Stomach (tissue), 9 donors: ENCODE data around the gene RNF19B. TPM values are rescaled to one million over a fixed set of nuclear protein-coding genes. Genes with fewer than 3 reads are reported as not detected.

Source experiments
- DNase-seq, 2 donors: peaks; one replicate each; pipeline versions ENCODE4 v3.0.0 to v3.0.0-alpha.2; 2013 to 2019
- H3K27ac ChIP-seq, 5 donors: fragments of 200-600 bp in 4 of 5; sonication (generic) in 4 of 5; one replicate each; pipeline ENCODE4 v1.5.1; 2013 to 2019; ENCODE audit warnings: mild to moderate bottlenecking in 1 of 5, moderate library complexity in 1 of 5
- H3K27me3 ChIP-seq, 3 donors: fragments of 200-600 bp; sonication (generic); one replicate each; pipeline ENCODE4 v1.5.1; 2017 to 2019; ENCODE audit warnings: mixed run types in 1 of 3
- H3K36me3 ChIP-seq, 4 donors: fragments of 200-600 bp; sonication (generic); 1 replicate in 3 of 4; 2 replicates in 1 of 4; pipeline ENCODE4 v1.5.1; 2016 to 2019
- H3K4me1 ChIP-seq, 4 donors: fragments of 200-600 bp; sonication (generic); one replicate each; pipeline ENCODE4 v1.5.1; 2016 to 2019
- H3K4me3 ChIP-seq, 4 donors: fragments of 200-600 bp; sonication (generic) in 3 of 4; one replicate each; pipeline ENCODE4 v1.5.1; 2016 to 2019; ENCODE audit warnings: mild to moderate bottlenecking in 1 of 4
- H3K9me3 ChIP-seq, 4 donors: fragments of 200-600 bp; sonication (generic); one replicate each; pipeline ENCODE4 v1.5.1; 2016 to 2019
- EP300 ChIP-seq: sonication (generic); formaldehyde crosslinking; IDR thresholded peaks from one replicate; pipeline ENCODE4 v1.6.1; 2017; ENCODE audit warnings: antibody characterized with exemption
- POLR2A ChIP-seq, 4 donors: fragments of 450-650 bp; IDR thresholded peaks; one replicate each; pipeline ENCODE4 v1.6.1; 2016; ENCODE audit warnings: antibody characterized with exemption in 4 of 4, control low read depth in 2 of 4, mild to moderate bottlenecking in 1 of 4, moderate library complexity in 1 of 4
- POLR2AphosphoS5 ChIP-seq, 3 donors: sonication (generic); formaldehyde crosslinking; IDR thresholded peaks; one replicate each; pipeline ENCODE4 v1.6.1; 2016; ENCODE audit warnings: antibody characterized with exemption in 3 of 3
- WGBS, 5 donors: extraction: QIAGEN DNeasy Blood & Tissue Kit in 3 of 5; methylation state at CpG; one replicate each; pipeline versions ENCODE4 v1.1.5 to v1.1.7; 2013 to 2018; 5-methylcytosine and 5-hydroxymethylcytosine counted together
- intact Hi-C: fragments of 100-400 bp; cut with DNase I; formaldehyde crosslinking; loops from one replicate; pipeline ENCODE4 v1.15.1; 2023; ENCODE audit warnings: low total_unique reads
- polyA plus RNA-seq, 3 donors: library from polyadenylated mRNA; stranded (reverse); fragments of 200-250 nt; gene quantifications; one replicate each; pipeline ENCODE4 v1.2.3, GENCODE V29; 2013
- total RNA-seq, 5 donors: library from RNA; depleted of rRNA; stranded (reverse); fragments of >200 nt; gene quantifications; one replicate each; pipeline versions ENCODE4 v1.1.0 to v1.2.3, GENCODE V29; 2014 to 2016
- TF ChIP-seq, protein P1 (sequence below), 7 experiments: fragments of 450-650 bp in 4 of 7; fragments of 200-600 bp in 3 of 7; sonication (generic) in 3 of 7; IDR thresholded peaks; one replicate each; pipeline ENCODE4 v1.5.1; 2016 to 2019; ENCODE audit warnings: antibody characterized with exemption in 7 of 7, control low read depth in 2 of 7, mild to moderate bottlenecking in 1 of 7
- donor health status: healthy with polysubstance abuse.
- donor health status: Bipolar disorder and iron deficiency.
- donor health status: healthy.

The RNF19B gene
- total and polyA plus RNA-seq, 8 donors, result 0.58 to 29.5 (median 9.7) TPM

DNA sequence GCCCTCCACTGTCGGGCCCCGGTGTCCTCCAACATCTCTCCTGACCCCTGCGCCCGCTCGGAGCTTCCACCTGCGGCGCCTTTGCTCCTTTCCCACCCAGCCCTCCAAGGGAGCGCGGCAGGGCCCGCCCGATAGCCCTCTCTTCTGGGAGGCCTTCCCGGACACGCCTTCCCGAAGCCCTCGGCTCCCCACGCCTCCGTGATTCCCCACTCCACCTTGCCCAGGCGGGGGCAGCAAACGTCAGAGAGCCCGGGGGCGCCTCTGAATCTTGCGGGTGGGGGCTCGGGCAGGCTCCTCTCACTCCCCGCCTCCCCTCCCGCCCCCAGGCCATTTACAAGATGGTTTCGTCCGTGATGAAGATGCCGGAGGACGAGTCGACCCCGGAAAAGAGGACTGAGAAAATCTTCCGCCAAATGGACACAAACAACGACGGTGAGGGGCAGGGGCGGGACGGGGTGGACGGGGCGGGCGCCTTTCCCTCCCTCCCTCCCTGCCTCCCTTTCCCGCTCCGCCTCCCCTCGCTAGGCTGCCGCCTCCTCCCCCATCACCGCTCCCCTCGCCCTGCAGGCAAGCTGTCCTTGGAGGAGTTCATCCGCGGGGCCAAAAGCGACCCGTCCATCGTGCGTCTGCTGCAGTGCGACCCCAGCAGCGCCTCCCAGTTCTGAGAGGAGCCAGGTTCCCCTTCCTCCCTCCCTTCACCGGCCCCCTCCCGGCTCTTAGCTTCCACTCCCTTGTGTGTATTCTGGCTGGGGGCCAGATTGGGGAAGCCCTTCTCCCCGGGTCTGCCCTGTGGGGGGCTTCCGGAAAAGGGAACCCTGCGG lies 71.2 kb downstream of the RNF19B start:
- intact Hi-C loops, result no loop called here
- peaks cover 0 to 33% (median 22%) of the 10 kb centered on the region in 4 donors for H3K36me3 ChIP-seq
- H3K27me3 ChIP-seq, result peaks cover 0 to 54% (median 16%) of the 10 kb centered on the region in 3 donors
- peak overlapping the region in 2 of 5 donors; percentile 33 to 34 for H3K27ac ChIP-seq
- H3K4me1 ChIP-seq, result peaks cover 14 to 20% (median 20%) of the 10 kb centered on the region in 4 donors
- peak overlapping the region; percentile 39 to 54 (median 47) for H3K4me3 ChIP-seq
- H3K9me3 ChIP-seq, result no peaks in the 10 kb centered on the region
- no peak for TF ChIP-seq POLR2AphosphoS5 (IDR thresholded peaks at IDR 0.05)
- TF ChIP-seq, protein P1, sequence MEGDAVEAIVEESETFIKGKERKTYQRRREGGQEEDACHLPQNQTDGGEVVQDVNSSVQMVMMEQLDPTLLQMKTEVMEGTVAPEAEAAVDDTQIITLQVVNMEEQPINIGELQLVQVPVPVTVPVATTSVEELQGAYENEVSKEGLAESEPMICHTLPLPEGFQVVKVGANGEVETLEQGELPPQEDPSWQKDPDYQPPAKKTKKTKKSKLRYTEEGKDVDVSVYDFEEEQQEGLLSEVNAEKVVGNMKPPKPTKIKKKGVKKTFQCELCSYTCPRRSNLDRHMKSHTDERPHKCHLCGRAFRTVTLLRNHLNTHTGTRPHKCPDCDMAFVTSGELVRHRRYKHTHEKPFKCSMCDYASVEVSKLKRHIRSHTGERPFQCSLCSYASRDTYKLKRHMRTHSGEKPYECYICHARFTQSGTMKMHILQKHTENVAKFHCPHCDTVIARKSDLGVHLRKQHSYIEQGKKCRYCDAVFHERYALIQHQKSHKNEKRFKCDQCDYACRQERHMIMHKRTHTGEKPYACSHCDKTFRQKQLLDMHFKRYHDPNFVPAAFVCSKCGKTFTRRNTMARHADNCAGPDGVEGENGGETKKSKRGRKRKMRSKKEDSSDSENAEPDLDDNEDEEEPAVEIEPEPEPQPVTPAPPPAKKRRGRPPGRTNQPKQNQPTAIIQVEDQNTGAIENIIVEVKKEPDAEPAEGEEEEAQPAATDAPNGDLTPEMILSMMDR (IDR thresholded peaks at IDR 0.05), result peak in 1 of 7 experiments; percentile 2
- WGBS, 5 donors, result 1 to 3% (median 3%) methylated on average over 28 to 58 of the region's 58 CpGs
- DNase-seq, result peak; percentile 48 to 79

- peak in 1 of 2 donors; percentile 80 for DNase-seq
- intact Hi-C loops, result no loop called here
- H3K4me3 ChIP-seq, result peak overlapping the region; percentile 39 to 54 (median 47)
- peaks cover 0 to 63% (median 18%) of the 10 kb centered on the region in 3 donors for H3K27me3 ChIP-seq
- TF ChIP-seq, protein P1 (IDR thresholded peaks at IDR 0.05), result peak in 3 of 7 experiments; percentile 33 to 58 (median 35)
- no peak for TF ChIP-seq EP300
- no peak for TF ChIP-seq POLR2AphosphoS5 (IDR thresholded peaks at IDR 0.05)
- TF ChIP-seq POLR2A (IDR thresholded peaks at IDR 0.05), result no peak
- peak overlapping the region in 2 of 5 donors; percentile 33 to 34 for H3K27ac ChIP-seq
- peaks cover 14 to 20% (median 20%) of the 10 kb centered on the region in 4 donors for H3K4me1 ChIP-seq
- WGBS, 5 donors, result 17 to 48% (median 22%) methylated on average over 21 to 49 of the region's 49 CpGs
- H3K9me3 ChIP-seq, result no peaks in the 10 kb centered on the region
- peaks cover 0 to 26% (median 18%) of the 10 kb centered on the region in 4 donors for H3K36me3 ChIP-seq
These were observed 72.0 kb downstream of the RNF19B start for GRCh38 chr1:32892368-32893197.

DNA sequence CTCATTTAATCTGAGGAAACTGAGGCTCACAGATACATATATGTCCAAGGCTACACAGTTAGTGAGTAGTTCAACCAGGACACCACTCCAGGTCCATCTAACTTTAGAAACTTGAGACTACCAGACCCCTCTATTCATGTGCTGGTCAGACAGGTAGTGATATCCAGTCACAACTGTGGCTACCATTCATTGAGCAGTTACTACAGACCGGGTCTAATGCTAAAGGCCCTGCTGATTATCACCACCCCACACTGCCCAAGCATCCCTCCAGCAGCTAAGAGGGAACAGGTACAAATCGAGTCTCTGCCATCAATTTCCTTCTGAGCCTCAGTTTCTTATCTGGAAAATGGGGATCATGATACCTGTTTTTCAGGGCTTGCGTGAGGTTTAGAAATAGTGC lies 73.0 kb downstream of the RNF19B start:
- H3K9me3 ChIP-seq, result no peaks in the 10 kb centered on the region
- intact Hi-C loops, result no loop called here
- H3K4me3 ChIP-seq, result no peak overlapping the region
- H3K27ac ChIP-seq, result no peak overlapping the region
- peaks cover 2 to 72% (median 28%) of the 10 kb centered on the region in 3 donors for H3K27me3 ChIP-seq
- TF ChIP-seq, protein P1 (IDR thresholded peaks at IDR 0.05), result no peak
- 86 to 100% (median 90%) methylated on average over 3 of the region's 3 CpGs for WGBS, 5 donors
- no peak for DNase-seq
- peaks cover 0 to 18% (median 14%) of the 10 kb centered on the region in 4 donors for H3K36me3 ChIP-seq
- peaks cover 14 to 23% (median 22%) of the 10 kb centered on the region in 4 donors for H3K4me1 ChIP-seq

DNA sequence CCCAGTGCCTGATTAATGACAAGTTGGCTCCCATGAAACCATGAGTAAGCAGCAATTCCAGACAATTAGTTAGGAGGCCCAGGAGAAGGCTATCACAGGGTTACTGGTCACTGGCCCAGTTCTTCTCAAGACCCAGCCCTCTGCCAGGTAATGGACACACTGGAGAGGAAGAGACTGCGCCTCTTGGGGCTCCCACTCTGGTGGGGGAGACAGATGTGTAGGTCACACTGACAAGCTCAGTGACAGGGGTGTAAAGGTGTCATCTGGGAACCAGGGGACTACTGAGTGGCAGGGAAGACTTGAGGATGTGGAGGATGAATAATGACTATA lies 73.4 kb downstream of the RNF19B start:
- Histone ChIP-seq H3K4me1 (peaks cover 18 to 27% (median 27%) of the 10 kb centered on the region in 4 donors), H3K36me3 (peaks cover 0 to 14% (median 14%) of the 10 kb centered on the region in 4 donors), H3K9me3 (no peaks in the 10 kb centered on the region), H3K27me3 (peaks cover 5 to 76% (median 32%) of the 10 kb centered on the region in 3 donors), H3K27ac (no peak overlapping the region), H3K4me3 (no peak overlapping the region)
- TF ChIP-seq POLR2A (IDR thresholded peaks at IDR 0.05) (no peak), POLR2AphosphoS5 (IDR thresholded peaks at IDR 0.05) (no peak), EP300 (no peak)
- TF ChIP-seq, protein P1 (IDR thresholded peaks at IDR 0.05), result no peak
- peak in 1 of 2 donors; percentile 7 for DNase-seq
- 91 to 100% (median 98%) methylated on average over 1 of the region's 1 CpG for WGBS, 5 donors
- intact Hi-C loops, result no loop called here
